Gastroesophageal sphincter (tissue), 4 donors: ENCODE data around the gene UBE2V1. TPM values are rescaled to one million over a fixed set of nuclear protein-coding genes. Genes with fewer than 3 reads are reported as not detected.

Experiments used
- ATAC-seq: fragments of 150-250 bp; one replicate; pipeline ENCODE4 v1.9.1; 2016; ENCODE audit warnings: mild to moderate bottlenecking, moderate library complexity
- H3K27ac ChIP-seq, 4 donors: fragments of 200-600 bp; sonication (generic) in 3 of 4; 1 replicate in 3 of 4; 2 replicates in 1 of 4; pipeline ENCODE4 v1.5.1; 2016 to 2019
- H3K27me3 ChIP-seq: fragments of 200-600 bp; sonication (generic); one replicate; pipeline ENCODE4 v1.5.1; 2019
- H3K36me3 ChIP-seq, 2 donors: fragments of 200-600 bp; sonication (generic); one replicate each; pipeline ENCODE4 v1.5.1; 2019; ENCODE audit warnings: control low read depth in 1 of 2
- H3K4me1 ChIP-seq, 3 donors: fragments of 200-600 bp; sonication (generic); 1 replicate in 2 of 3; 2 replicates in 1 of 3; pipeline ENCODE4 v1.5.1; 2016 to 2019; ENCODE audit warnings: control low read depth in 2 of 3
- H3K4me3 ChIP-seq, 2 donors: fragments of 200-600 bp; sonication (generic); one replicate each; pipeline ENCODE4 v1.5.1; 2019; ENCODE audit warnings: mild to moderate bottlenecking in 1 of 2, moderate library complexity in 1 of 2
- H3K9me3 ChIP-seq, 3 donors: fragments of 200-600 bp; sonication (generic); one replicate each; pipeline ENCODE4 v1.5.1; 2017 to 2019; ENCODE audit warnings: control low read depth in 2 of 3
- CTCF ChIP-seq, 4 experiments: fragments of 200-600 bp in 2 of 4; fragments of 450-650 bp in 2 of 4; sonication (generic) in 1 of 4; IDR thresholded peaks; one replicate each; pipeline ENCODE4 v1.5.1; 2017 to 2019; ENCODE audit warnings: antibody characterized with exemption in 4 of 4, mild to moderate bottlenecking in 2 of 4, moderate library complexity in 2 of 4
- EP300 ChIP-seq: sonication (generic); formaldehyde crosslinking; IDR thresholded peaks from one replicate; pipeline ENCODE4 v1.6.1; 2017; ENCODE audit warnings: antibody characterized with exemption, mild to moderate bottlenecking
- POLR2A ChIP-seq, 2 donors: fragments of 450-650 bp; IDR thresholded peaks; one replicate each; pipeline ENCODE4 v1.6.1; 2017; ENCODE audit warnings: antibody characterized with exemption in 2 of 2, mild to moderate bottlenecking in 2 of 2, moderate library complexity in 1 of 2
- POLR2AphosphoS5 ChIP-seq: sonication (generic); formaldehyde crosslinking; IDR thresholded peaks from one replicate; pipeline ENCODE4 v1.6.1; 2017; ENCODE audit warnings: antibody characterized with exemption
- WGBS, 2 donors: methylation state at CpG; one replicate each; pipeline ENCODE4 v1.1.5; 2018; ENCODE audit warnings: low coverage in 1 of 2; 5-methylcytosine and 5-hydroxymethylcytosine counted together
- total RNA-seq, 4 donors: library from RNA; depleted of rRNA; stranded (reverse); fragments of >200 nt; gene quantifications; one replicate each; pipeline ENCODE4 v1.1.0, GENCODE V29; 2016

Gene UBE2V1
- total RNA-seq, 4 donors from 2014 or later = 69.3 to 110 (median 87.9) TPM

DNA sequence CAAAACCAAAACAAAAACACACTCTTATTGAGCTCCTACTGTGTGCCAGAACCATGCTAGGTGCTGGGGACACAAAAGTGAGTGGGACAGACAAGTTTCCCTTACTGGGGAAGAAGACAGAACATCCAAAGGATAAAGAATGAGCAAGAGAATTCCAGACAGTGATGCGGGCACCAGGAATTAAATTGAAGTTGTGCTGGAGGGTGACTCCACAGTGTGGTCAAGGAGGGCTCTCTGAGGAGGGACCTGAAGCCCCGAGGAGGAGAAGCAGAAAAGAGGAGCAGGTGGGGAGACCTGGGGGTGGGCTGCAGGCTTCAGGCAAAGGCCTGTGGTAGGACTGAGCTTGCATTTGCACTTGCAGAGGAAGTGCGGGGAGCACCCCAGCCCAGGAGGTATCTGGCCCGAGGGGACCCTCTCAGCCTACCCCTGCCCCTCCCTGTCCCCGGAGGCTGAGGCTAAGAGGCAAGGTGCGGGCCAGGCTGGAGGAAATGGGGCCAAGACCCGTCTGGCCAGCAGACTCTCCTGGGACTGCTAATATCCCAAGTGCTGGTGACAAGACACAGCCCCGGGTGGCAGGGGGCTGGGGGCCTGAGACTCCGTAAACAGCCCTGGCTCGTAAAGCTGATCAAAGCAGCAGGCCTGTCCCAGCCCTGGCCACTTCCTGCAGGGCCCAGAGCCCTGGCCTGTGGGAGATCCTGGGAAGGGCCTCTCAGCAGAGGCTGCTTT lies 73.1 kb downstream of the UBE2V1 start:
- TF ChIP-seq CTCF (IDR thresholded peaks at IDR 0.05) (no peak), POLR2AphosphoS5 (no peak), POLR2A (IDR thresholded peaks at IDR 0.05) (no peak), EP300 (no peak)
- Histone ChIP-seq H3K4me3 (no peak overlapping the region), H3K4me1 (peaks cover 0 to 5% (median 0%) of the 10 kb centered on the region in 3 donors), H3K27me3 (no peaks in the 10 kb centered on the region), H3K27ac (no peak overlapping the region), H3K9me3 (no peaks in the 10 kb centered on the region), H3K36me3 (no peaks in the 10 kb centered on the region)
- WGBS, 2 donors = 83% methylated on average over 2 of the region's 10 CpGs; no CpG with 5 or more reads in 1 of the 2 donors
- ATAC-seq = no peak

GRCh38 chr20:50038574-50038991 lies 74.4 kb downstream of the UBE2V1 start:
- WGBS, 2 donors = 77% methylated on average over 5 of the region's 10 CpGs; no CpG with 5 or more reads in 1 of the 2 donors
- H3K27ac ChIP-seq = no peak overlapping the region
- TF ChIP-seq POLR2A (IDR thresholded peaks at IDR 0.05) = no peak
- TF ChIP-seq EP300 = no peak
- TF ChIP-seq CTCF (IDR thresholded peaks at IDR 0.05) = no peak
- TF ChIP-seq POLR2AphosphoS5 = no peak
- peaks cover 0 to 18% (median 0%) of the 10 kb centered on the region in 3 donors for H3K4me1 ChIP-seq
- no peaks in the 10 kb centered on the region for H3K27me3 ChIP-seq
- no peak overlapping the region for H3K4me3 ChIP-seq
- no peaks in the 10 kb centered on the region for H3K9me3 ChIP-seq
- no peak for ATAC-seq
- no peaks in the 10 kb centered on the region for H3K36me3 ChIP-seq

DNA sequence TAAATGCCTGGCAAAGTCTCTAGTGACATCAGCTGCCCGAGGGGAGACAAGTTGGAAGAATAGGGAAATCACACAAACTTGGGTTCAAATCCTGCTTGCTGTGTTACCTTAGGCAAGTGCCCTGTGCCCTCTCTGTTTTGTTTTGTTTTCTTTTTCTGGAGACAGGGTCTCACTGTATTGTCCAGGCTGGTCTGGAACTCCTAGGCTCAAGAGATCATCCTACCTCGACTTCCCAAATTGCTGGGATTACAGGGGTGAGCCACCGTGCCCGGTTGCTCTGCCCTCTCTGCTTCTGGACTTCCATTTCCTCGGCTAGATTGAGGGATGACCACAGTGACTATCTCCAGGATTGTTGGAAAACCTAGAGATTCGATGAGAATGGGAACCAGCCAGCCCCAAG lies 74.8 kb downstream of the UBE2V1 start:
- Histone ChIP-seq H3K4me1 (peaks cover 0 to 22% (median 0%) of the 10 kb centered on the region in 3 donors), H3K36me3 (no peaks in the 10 kb centered on the region), H3K9me3 (no peaks in the 10 kb centered on the region), H3K4me3 (no peak overlapping the region), H3K27ac (no peak overlapping the region), H3K27me3 (no peaks in the 10 kb centered on the region)
- WGBS, 2 donors = 56 to 85% methylated on average over 3 to 4 of the region's 6 CpGs
- ATAC-seq = no peak
- no peak for TF ChIP-seq POLR2A (IDR thresholded peaks at IDR 0.05)
- no peak for TF ChIP-seq CTCF (IDR thresholded peaks at IDR 0.05)
- TF ChIP-seq EP300 = no peak
- TF ChIP-seq POLR2AphosphoS5 = no peak

DNA sequence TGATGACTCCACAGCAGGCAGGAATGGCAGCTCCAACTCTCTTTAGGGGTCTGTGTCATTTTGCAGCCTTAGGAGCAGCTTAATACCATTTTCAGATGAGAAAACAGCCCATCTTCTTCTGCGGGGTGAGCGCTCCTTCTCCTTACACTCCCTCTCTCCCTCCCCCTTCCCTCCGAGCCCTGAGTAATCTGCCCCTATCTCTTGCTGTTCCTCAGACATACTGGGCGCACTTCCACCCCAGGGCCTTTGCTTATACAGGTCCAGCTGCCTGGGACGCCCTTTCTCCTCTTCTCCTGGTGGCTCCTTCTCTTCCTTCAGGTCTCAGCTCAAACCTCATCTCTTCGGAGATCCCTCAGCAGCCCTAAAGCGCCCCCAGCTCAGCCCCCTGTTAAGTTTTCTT lies 75.4 kb downstream of the UBE2V1 start:
- Histone ChIP-seq H3K4me1 (peaks cover 0 to 24% (median 0%) of the 10 kb centered on the region in 3 donors), H3K27ac (no peak overlapping the region), H3K4me3 (no peak overlapping the region), H3K9me3 (no peaks in the 10 kb centered on the region), H3K36me3 (no peaks in the 10 kb centered on the region), H3K27me3 (no peaks in the 10 kb centered on the region)
- ATAC-seq = no peak
- 80 to 86% methylated on average over 7 of the region's 7 CpGs for WGBS, 2 donors
- TF ChIP-seq POLR2A (IDR thresholded peaks at IDR 0.05) (no peak), EP300 (no peak), CTCF (IDR thresholded peaks at IDR 0.05) (no peak), POLR2AphosphoS5 (no peak)

GRCh38 chr20:50037123-50037522 lies 75.8 kb downstream of the UBE2V1 start:
- Histone ChIP-seq H3K27me3 (no peaks in the 10 kb centered on the region), H3K27ac (no peak overlapping the region), H3K4me1 (peaks cover 0 to 24% (median 0%) of the 10 kb centered on the region in 3 donors), H3K9me3 (no peaks in the 10 kb centered on the region), H3K36me3 (no peaks in the 10 kb centered on the region), H3K4me3 (no peak overlapping the region)
- TF ChIP-seq POLR2A (IDR thresholded peaks at IDR 0.05) (no peak), CTCF (IDR thresholded peaks at IDR 0.05) (no peak), POLR2AphosphoS5 (no peak)
- 40% methylated on average over 1 of the region's 3 CpGs; no CpG with 5 or more reads in 1 of the 2 donors for WGBS, 2 donors
- no peak for ATAC-seq
